ENCODE measurements around the gene SYCE3.
"Not testable (repeated sequence)": the region's sequence is repeated elsewhere in the genome, so short reads cannot be mapped to it uniquely, and the experiment has no call there.

The SYCE3 gene

DNA sequence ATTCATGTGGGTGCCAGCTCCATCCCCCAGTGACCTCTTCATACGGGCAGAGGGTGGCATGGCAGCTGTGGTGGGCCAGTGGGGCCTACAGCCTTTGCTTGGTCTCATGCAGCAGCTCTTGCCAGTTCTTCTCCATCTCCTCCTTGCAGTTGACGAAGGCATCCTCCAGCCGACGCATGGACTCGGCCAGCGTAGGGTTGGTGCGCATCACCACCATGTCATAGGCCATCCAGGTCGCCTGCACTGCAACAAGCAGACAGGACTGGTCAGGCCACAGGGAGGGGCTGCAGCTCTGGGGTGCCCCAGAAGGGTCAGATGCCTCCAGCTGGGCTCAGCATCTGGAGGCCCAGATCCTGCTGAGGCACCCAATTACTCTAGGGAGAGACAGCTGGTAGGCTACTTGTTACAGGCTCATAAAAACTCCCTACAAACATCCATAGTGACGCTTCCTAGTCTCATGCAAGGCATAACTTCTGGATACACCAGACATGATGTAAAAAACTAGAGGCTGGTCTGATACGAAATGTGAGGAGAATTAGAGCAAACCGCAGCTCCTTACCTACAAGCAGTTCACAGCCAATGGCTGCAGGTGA is 11.5 kb downstream of the SYCE3 start:
- in situ Hi-C loops (cut with MboI; ENCODE audit: low sequenced_read_pairs): no loop called here

- in situ Hi-C loops (cut with MboI; ENCODE audit: low sequenced_read_pairs): no loop called here
Measured at GRCh38 chr22:50550395-50550794, 12.3 kb downstream of the SYCE3 start.

DNA sequence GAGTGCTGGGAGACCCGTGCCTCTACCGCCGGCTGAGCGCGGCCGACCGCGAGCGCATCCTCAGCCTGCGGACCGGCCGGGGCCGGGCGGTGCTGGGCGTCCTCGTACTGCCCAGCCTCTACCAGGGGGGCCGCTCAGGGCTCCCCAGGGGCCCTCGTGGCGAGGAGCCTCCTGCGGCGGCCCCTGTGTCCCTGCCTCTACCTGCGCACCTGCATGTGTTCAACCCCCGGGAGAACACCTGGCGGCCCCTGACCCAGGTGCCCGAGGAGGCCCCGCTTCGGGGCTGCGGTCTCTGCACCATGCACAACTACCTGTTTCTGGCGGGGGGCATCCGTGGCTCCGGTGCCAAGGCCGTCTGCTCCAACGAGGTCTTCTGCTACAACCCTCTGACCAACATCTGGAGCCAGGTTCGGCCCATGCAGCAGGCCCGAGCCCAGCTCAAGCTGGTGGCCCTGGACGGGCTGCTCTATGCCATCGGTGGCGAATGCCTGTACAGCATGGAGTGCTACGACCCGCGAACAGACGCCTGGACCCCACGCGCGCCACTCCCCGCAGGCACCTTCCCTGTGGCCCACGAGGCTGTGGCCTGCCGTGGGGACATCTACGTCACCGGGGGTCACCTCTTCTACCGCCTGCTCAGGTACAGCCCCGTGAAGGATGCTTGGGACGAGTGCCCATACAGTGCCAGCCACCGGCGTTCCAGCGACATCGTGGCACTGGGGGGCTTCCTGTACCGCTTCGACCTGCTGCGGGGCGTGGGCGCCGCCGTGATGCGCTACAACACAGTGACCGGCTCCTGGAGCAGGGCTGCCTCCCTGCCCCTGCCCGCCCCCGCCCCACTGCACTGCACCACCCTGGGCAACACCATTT is 13.6 kb downstream of the SYCE3 start:
- in situ Hi-C loops (cut with MboI; ENCODE audit: low sequenced_read_pairs): no loop called here

DNA sequence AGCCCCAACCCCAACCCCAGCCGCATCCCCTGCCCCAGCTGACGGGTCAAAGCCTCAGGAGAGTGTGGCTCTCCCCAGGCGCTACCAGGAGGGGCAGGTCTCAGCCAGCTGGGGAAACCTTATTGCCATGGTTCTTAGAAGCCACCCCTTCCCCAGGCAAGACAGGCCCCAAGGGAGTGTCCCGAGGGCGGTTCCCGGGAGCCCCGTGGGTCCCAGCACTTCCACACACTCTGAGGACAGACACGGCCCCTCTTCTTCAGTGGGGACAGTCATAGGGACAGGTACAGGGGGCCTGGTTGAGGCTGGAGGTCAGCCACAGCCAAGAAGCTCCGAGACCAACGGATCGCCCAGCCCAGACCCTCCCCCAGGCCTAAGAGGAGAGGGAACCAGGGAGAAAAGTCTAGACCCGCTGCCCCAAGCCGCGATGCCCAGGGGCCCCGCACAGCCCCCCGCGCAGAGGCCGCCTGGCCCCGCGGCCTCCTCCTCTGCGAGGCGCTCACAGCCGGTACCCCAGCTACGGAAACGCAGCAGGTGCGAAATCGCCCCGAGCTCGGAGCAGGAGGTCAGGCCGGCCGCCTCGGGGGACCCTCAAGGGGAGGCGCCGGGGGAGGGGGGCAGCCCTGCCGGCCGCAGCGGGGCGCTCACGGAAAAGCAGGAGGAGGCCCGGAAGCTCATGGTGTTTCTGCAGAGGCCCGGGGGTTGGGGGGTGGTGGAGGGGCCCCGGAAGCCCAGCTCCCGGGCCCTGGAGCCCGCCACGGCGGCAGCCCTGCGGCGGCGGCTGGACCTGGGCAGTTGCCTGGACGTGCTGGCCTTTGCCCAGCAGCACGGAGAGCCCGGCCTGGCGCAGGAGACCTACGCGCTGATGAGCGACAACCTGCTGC is 14.4 kb downstream of the SYCE3 start:
- in situ Hi-C loops (cut with MboI; ENCODE audit: low sequenced_read_pairs): no loop called here

DNA sequence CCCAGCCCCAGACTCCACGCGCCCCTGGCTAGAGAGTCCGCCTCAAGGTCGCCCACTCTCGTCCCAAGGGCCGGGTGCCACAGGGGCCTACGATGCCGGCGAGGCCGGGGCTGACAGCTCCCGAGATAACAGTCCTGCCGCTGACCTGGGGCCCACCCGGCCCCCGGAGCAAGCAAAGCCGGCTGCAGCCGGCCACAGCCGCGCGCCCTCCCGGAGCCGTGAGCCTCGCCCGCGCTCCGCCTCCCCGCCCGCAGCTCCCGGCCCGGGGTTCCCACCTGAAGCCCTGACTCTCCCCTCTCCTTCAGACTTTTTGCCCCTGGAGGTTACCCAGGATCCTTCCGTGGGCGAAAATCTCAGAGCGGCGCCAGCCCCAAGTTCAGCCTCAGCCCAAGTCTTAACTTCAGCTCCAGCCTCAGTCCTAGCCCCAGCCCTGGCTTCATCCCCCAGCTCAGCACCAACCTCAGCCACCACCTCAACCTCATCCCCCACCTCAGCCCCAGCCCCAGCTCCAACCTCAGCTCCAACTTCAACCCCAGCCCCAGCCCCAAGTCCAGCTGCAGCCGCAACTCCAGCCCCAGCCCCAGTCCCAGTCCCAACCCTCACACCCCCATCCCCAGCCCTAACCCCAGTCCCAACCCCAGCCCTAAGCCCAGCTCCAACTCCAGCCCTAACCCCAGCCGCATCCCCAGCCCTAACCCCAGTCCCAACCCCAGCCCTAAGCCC is 15.3 kb downstream of the SYCE3 start:
- in situ Hi-C loops (cut with MboI; ENCODE audit: low sequenced_read_pairs): no loop called here

- in situ Hi-C loops (cut with MboI; ENCODE audit: low sequenced_read_pairs): no loop called here
Measured at GRCh38 chr22:50546326-50547262, 16.1 kb downstream of the SYCE3 start.

DNA sequence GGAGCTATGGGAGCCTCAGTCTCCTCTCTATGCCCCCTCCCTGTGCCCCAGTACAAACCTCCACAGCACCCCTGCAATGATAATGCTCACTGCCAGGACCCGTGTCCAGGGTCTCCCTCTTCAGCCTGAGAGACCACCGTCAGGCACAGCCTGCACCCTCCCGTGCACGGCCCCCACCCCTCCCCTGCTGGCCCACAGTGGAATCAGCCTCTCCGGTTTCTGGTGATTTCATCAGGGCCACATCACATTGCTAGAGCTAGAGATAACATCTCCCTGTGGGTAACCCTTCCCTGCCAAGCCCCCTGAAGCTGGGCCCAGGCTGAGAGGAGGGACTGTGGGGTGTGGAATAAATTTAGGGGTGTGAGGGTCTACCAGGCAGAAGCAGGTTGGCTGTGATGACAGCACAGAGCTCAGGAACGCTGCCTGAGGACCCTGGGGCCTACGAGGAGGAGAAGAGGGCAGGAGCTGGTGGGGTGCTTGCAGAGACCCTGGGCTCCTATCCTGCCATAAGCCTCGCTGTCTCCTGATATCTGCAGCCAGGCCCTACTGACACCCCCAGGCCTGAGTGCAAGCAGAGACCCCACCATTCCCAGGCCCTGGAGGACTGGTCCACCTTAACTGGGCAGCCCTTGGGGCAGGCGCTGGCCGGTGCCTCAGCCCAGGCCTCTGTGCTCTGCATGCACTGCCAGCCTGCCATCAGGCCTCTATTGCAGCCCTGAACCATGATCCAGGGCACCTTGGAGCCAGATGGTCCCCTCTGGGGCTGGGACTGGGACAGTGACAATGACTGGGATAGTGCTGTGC is 17.0 kb downstream of the SYCE3 start, which contains the start of gene KLHDC7B:
Gene KLHDC7B, plus strand, starts transcription at position 378 of the 804 bp plus-strand sequence. Its CDS starts 345 bp downstream, at position 723.
- in situ Hi-C loops (cut with MboI; ENCODE audit: low sequenced_read_pairs): no loop called here

GRCh38 chr22:50544746-50545253 is 17.9 kb downstream of the SYCE3 start:
- in situ Hi-C loops (cut with MboI; ENCODE audit: low sequenced_read_pairs): no loop called here

DNA sequence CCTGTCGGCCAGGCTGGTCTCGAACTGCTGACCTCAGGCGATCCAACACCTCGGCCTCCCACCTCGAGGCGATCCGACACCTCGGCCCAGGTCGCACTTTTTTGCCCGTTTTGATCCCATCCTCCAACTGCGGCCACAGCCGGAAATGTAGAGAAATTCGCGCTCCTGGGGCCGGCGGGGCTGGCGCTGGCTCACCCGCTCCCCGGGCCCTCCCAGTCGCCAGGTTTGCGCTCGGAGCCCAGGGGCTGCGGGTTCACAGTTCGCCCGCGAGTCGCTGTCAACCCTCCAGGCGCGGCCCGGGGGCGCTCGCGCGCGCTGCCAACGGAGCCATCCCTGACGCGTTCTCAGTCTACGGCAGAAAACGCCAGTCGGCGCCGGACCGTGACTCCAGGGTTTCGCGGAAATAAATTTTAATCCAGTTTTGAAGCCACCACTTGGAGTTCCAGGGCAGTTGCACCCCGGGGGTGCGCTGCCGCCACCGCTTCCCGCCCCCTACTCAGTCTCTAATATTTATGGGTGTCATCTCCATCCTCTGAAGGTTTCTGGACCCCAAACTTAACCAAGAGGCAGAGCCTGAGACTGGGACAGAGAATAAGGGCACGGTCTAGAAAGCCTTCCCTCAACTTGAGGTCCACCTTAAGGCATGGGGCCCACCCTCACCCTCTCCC is 18.5 kb downstream of the SYCE3 start:
- in situ Hi-C loops (cut with MboI; ENCODE audit: low sequenced_read_pairs): no loop called here

GRCh38 chr22:50542416-50542927 is 20.2 kb downstream of the SYCE3 start:
- in situ Hi-C loops (cut with MboI; ENCODE audit: low sequenced_read_pairs): no loop called here

GRCh38 chr22:50541667-50542026 is 21.1 kb downstream of the SYCE3 start:
- in situ Hi-C loops (cut with MboI; ENCODE audit: low sequenced_read_pairs): not testable (repeated sequence)

GRCh38 chr22:50540381-50540780 is 22.3 kb downstream of the SYCE3 start:
- in situ Hi-C loops (cut with MboI; ENCODE audit: low sequenced_read_pairs): no loop called here

GRCh38 chr22:50537765-50538164 is 25.0 kb downstream of the SYCE3 start:
- in situ Hi-C loops (cut with MboI; ENCODE audit: low sequenced_read_pairs): no loop called here

GRCh38 chr22:50536226-50536625 is 26.5 kb downstream of the SYCE3 start:
- in situ Hi-C loops (cut with MboI; ENCODE audit: low sequenced_read_pairs): no loop called here

DNA sequence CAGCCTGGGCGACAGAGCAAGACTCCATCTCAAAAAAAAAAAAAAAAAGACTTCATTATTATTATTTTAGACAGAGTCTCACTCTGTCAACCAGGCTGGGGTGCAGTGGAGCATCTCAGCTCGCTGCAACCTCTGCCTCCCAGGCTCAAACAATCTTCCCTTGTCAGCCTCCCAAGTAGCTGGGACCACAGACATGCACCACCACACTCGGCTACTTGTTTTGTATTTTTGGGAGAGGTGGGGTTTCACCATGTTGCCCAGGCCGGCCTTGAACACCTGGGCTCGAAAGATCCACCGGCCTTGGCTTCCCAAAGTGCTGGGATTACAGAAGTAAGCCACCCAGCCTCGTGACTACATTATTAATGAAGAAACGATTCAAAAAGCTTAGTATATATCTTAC is 27.6 kb downstream of the SYCE3 start:
- in situ Hi-C loops (cut with MboI; ENCODE audit: low sequenced_read_pairs): no loop called here

DNA sequence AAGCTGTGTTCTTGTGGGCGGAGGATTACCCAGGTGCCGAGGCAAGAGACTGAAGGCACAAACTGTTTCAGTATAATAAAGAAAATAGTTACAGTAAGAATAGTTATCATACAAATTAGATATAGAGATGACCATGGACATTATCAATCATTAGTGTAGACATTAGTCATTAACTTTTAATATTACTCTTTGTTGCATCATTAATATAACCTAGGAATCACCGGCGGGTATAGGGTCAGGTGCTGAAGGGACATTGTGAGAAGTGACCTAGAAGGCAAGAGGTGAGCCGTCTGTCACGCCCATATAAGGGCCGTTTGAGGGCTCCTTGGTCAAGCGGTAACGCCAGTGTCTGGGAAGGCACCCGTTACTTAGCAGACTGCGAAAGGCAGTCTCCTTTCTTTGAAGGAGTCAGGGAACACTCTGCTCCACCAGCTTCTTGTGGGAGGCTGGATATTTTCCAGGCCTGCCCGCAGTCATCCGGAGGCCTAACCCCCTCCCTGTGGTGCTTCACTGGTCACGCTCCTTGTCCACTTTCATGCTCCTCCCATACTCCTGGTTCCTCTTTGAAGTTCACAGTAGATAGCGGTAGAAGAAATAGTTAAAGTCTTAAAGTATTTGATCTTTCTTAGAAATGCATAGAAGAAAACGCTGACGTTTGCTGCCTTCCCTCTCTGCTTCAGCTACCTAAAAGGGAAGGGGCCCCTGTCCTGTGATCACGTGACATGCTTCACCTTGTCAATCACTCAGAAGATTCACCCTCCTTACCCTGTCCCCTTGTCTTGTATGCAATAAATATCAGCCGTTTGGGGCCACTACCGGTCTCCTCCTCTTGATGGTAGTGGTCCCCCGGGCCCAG is 28.6 kb downstream of the SYCE3 start:
- in situ Hi-C loops (cut with MboI; ENCODE audit: low sequenced_read_pairs): not testable (repeated sequence)
